Naive thymus-derived CD8-positive, alpha-beta T cell (primary cell): Measurements from ENCODE around the gene DBP. TPM values are rescaled to one million over a fixed set of nuclear protein-coding genes. Genes with fewer than 3 reads are reported as not detected.

Experiments
- ATAC-seq, 2 donors: fragments of 150-1000 bp; cut with Tn5 transposase in 1 of 2; sonication (Bioruptor Pico), chemical (Tn5 transposase) in 1 of 2; 1 replicate in 1 of 2; 2 replicates in 1 of 2; pipeline ENCODE4 v1.10.0; 2021; ENCODE audit warnings: mild to moderate bottlenecking in 2 of 2, moderate library complexity in 2 of 2
- POLR2A ChIA-PET: fragments of 350-600 bp; sonication (Branson Sonifier 250); formaldehyde crosslinking; loops from one replicate; lab custom pipeline; 2021; ENCODE audit warnings: antibody characterized with exemption; lab: Charles Lee
- DNase-seq, 10 donors: peaks; one replicate each; pipeline versions ENCODE4 v3.0.0 to v3.0.0-alpha.2; 2020 to 2022
- H3K27ac Mint-ChIP-seq, 10 donors: one replicate each; pipeline ENCODE4 v1.8.0; 2020 to 2022; ENCODE audit warnings: mild to moderate bottlenecking in 10 of 10, mixed read lengths in 10 of 10, moderate library complexity in 4 of 10, inconsistent platforms in 1 of 10
- H3K27me3 Mint-ChIP-seq, 5 donors: one replicate each; pipeline ENCODE4 v1.8.0; 2021 to 2022; ENCODE audit warnings: mixed read lengths in 5 of 5
- H3K36me3 Mint-ChIP-seq, 3 donors: one replicate each; pipeline ENCODE4 v1.8.0; 2020 to 2022; ENCODE audit warnings: mixed read lengths in 3 of 3, mild to moderate bottlenecking in 2 of 3, inconsistent platforms in 1 of 3
- H3K4me1 Mint-ChIP-seq, 4 donors: one replicate each; pipeline ENCODE4 v1.8.0; 2021 to 2022; ENCODE audit warnings: mixed read lengths in 4 of 4
- H3K4me3 Mint-ChIP-seq, 10 donors: one replicate each; pipeline ENCODE4 v1.8.0; 2020 to 2022; ENCODE audit warnings: mild to moderate bottlenecking in 10 of 10, mixed read lengths in 10 of 10, moderate library complexity in 6 of 10, inconsistent platforms in 1 of 10
- H3K9me3 Mint-ChIP-seq, 9 donors: one replicate each; pipeline ENCODE4 v1.8.0; 2020 to 2022; ENCODE audit warnings: mixed read lengths in 9 of 9, mild to moderate bottlenecking in 3 of 9, inconsistent platforms in 1 of 9, moderate library complexity in 1 of 9
- polyA plus RNA-seq, 3 donors: library from polyadenylated mRNA; unstranded; fragments of 300-500 nt; fragmentation: Illumina TruSeq; gene quantifications; one replicate each; pipeline ENCODE4 v1.2.3, GENCODE V29; 2021
- total RNA-seq, 8 experiments: library from RNA in 2 of 8; stranded (reverse) in 2 of 8; gene quantifications; one replicate each; pipeline ENCODE4 v1.2.3 and lab custom pipeline; 2021 to 2026

Gene DBP
- total and polyA plus RNA-seq, 5 experiments from 2014 or later, result 37.5 to 97.8 (median 63.1) TPM

DNA sequence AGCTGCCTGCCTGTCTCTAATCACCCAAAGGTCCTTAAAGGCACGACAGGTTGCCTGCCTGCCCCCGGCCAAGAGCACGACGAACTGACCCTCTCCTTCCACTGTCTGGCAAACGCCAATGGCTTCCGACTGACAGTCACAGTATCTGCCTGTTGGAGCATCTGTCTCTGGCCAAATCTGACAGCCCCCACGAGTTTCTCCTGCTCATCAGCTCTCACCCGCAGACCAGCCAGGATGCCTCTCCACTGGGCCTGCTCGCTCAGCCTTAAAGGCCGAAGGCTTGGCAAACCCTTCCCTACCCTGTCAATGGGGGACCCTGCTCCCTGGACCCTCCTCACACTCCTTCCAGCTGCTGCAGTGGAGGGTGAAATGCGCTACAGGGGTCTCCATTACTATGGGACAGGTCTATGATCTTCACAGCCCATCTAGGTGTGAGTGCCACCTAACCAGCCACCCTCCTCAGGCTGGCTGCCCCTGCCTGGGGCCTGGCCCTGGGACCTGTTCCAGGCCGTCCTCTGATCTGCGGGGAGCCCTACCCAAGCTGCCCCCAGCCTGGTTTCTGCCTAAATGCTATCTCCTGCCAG, 23.2 kb downstream of the DBP start:
- Mint-ChIP-seq H3K9me3 (no peaks in the 10 kb centered on the region), H3K4me1 (peaks cover 16 to 30% (median 21%) of the 10 kb centered on the region in 4 donors), H3K27me3 (no peaks in the 10 kb centered on the region), H3K36me3 (peaks cover 0 to 25% (median 15%) of the 10 kb centered on the region in 3 donors), H3K27ac (peak overlapping the region in 5 of 10 donors; percentile 11 to 69 (median 38)), H3K4me3 (peak overlapping the region in 1 of 10 donors; percentile 67)
- ATAC-seq (no peak), DNase-seq (no peak)
- POLR2A ChIA-PET, result interaction anchor here (0.5 to 1.2 kb wide), 2 partner anchors 18 to 201 kb away, joined by 3 to 6 read pairs; no protein-coding TSS in a partner anchor

DNA sequence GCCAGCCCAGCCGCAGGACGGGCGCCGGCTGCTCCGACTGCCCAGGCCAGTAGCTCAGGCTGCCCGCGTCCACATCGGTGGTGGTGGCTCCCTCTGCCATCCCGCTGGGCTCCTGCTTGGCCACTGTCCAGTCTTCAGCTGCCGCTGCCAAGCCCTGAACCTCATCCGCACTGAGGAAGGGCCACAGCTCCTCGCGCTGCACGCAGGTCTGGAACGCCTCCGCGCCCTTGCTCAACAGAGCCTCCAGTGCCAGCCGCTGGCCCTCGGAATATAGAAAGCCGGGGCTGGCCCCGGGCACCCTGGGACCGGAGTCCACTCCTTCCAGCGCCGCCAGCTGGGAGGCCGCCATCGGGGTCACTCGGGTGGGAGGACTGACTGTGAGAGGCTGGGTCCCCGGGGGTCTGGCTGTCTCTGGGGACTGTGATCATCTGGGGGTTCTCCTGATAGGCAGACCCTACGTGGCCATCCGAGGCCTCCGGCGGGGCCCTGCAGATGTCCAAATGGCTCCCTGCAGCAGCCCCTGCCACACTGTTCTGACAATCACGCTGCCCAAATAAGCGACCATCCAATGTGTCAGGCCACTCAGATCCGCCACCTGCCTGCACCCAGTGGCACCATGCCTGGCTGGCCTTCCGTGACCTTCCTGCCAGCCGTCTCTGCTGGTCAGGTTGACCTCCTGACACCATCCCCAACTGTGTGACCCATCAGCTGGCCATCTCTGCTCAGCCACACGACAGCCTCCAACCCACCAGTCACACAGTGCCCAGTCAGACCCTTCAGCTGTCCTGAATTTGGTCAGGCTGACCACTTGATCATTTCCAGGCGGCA, 23.9 kb downstream of the DBP start:
- H3K4me1 Mint-ChIP-seq, result peaks cover 14 to 28% (median 21%) of the 10 kb centered on the region in 4 donors
- no peaks in the 10 kb centered on the region for H3K27me3 Mint-ChIP-seq
- no peaks in the 10 kb centered on the region for H3K9me3 Mint-ChIP-seq
- ATAC-seq (no peak), DNase-seq (no peak)
- peak overlapping the region in 3 of 10 donors; percentile 11 to 44 (median 38) for H3K27ac Mint-ChIP-seq
- POLR2A ChIA-PET, result interaction anchor here (0.5 to 1.2 kb wide), 2 partner anchors 18 to 227 kb away, joined by 3 to 5 read pairs; no protein-coding TSS in a partner anchor
- H3K36me3 Mint-ChIP-seq, result peaks cover 0 to 25% (median 13%) of the 10 kb centered on the region in 3 donors
- no peak overlapping the region for H3K4me3 Mint-ChIP-seq

GRCh38 chr19:48611872-48612271, 25.3 kb downstream of the DBP start:
- no peak for ATAC-seq
- peak overlapping the region in 4 of 10 donors; percentile 28 to 58 (median 39) for H3K27ac Mint-ChIP-seq
- H3K4me3 Mint-ChIP-seq, result no peak overlapping the region
- peaks cover 5 to 14% (median 13%) of the 10 kb centered on the region in 4 donors for H3K4me1 Mint-ChIP-seq
- peaks cover 0 to 17% (median 8%) of the 10 kb centered on the region in 3 donors for H3K36me3 Mint-ChIP-seq
- DNase-seq, result no peak
- POLR2A ChIA-PET, result no interaction called here
- H3K9me3 Mint-ChIP-seq, result no peaks in the 10 kb centered on the region
- H3K27me3 Mint-ChIP-seq, result no peaks in the 10 kb centered on the region

- Mint-ChIP-seq H3K4me1 (peaks cover 5 to 9% (median 6%) of the 10 kb centered on the region in 4 donors), H3K36me3 (no peaks in the 10 kb centered on the region), H3K4me3 (no peak overlapping the region), H3K27ac (no peak overlapping the region), H3K9me3 (no peaks in the 10 kb centered on the region), H3K27me3 (no peaks in the 10 kb centered on the region)
- ATAC-seq, result no peak
- POLR2A ChIA-PET, result interaction anchor here (0.7 to 2.3 kb wide), 6 partner anchors 9 to 193 kb away, joined by 3 to 25 read pairs (median 6); partner anchors contain the start of genes DBP, RPL18 and SPHK2
- no peak for DNase-seq
Observed at GRCh38 chr19:48609571-48610108, 27.5 kb downstream of the DBP start.

DNA sequence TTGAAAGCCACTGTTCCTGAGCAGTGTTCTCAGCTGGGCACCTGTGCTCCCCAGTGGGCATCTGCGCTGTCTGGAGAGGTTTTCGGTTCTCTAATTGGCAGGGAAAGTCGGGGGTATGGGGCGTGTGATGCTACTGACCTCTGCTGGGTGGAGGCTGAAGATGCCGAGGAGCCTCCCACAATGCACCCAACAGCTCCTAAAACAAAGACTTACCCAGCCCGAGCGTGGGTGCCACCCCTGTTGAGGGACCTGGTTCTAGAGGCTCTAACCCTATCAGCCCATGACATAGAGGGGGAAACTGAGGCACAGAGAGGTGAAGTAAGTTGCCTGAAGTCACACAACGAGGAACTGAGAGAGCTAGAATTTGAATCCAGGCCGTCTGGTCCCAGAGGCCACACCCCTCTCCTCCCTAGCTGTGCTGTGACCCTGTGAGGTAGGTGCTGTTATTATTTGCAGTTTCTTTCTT, 28.3 kb downstream of the DBP start:
- peak overlapping the region in 7 of 10 donors; percentile 15 to 83 (median 63) for H3K27ac Mint-ChIP-seq
- peak overlapping the region in 8 of 10 donors; percentile 15 to 71 (median 40) for H3K4me3 Mint-ChIP-seq
- DNase-seq (peak in 7 of 10 donors; percentile 24 to 60 (median 46)), ATAC-seq (peak; percentile 89 to 90)
- no peaks in the 10 kb centered on the region for H3K27me3 Mint-ChIP-seq
- H3K9me3 Mint-ChIP-seq, result no peaks in the 10 kb centered on the region
- no peaks in the 10 kb centered on the region for H3K36me3 Mint-ChIP-seq
- peaks cover 5 to 7% (median 6%) of the 10 kb centered on the region in 4 donors for H3K4me1 Mint-ChIP-seq
- POLR2A ChIA-PET, result interaction anchor here (0.7 to 2.3 kb wide), 7 partner anchors 10 to 128 kb away, joined by 3 to 25 read pairs (median 6); partner anchors contain the start of genes DBP, RPL18 and SPHK2

- no peaks in the 10 kb centered on the region for H3K36me3 Mint-ChIP-seq
- peaks cover 3 to 7% (median 5%) of the 10 kb centered on the region in 4 donors for H3K4me1 Mint-ChIP-seq
- no peaks in the 10 kb centered on the region for H3K9me3 Mint-ChIP-seq
- H3K27me3 Mint-ChIP-seq, result no peaks in the 10 kb centered on the region
- ATAC-seq, result no peak
- no peak for DNase-seq
- no peak overlapping the region for H3K4me3 Mint-ChIP-seq
- no peak overlapping the region for H3K27ac Mint-ChIP-seq
- POLR2A ChIA-PET, result interaction anchor here (1.4 to 2.0 kb wide), 3 partner anchors 10 to 127 kb away, joined by 3 to 5 read pairs (median 3); partner anchors contain the start of gene SPHK2
Observed at GRCh38 chr19:48607359-48607755, 29.8 kb downstream of the DBP start.

GRCh38 chr19:48606463-48607358, 30.5 kb downstream of the DBP start, which contains the start of gene SPACA4:
SPACA4 (plus strand) TSS chr19:48606742; CDS start chr19:48606979, 237 bp downstream.
- H3K4me1 Mint-ChIP-seq, result peaks cover 3 to 7% (median 5%) of the 10 kb centered on the region in 4 donors
- ATAC-seq (no peak), DNase-seq (no peak)
- H3K27ac Mint-ChIP-seq, result peak within 1 kb of the TSS in 1 of 10 donors; percentile 2
- H3K27me3 Mint-ChIP-seq, result no peaks in the 10 kb centered on the region
- POLR2A ChIA-PET, result interaction anchor here (1.4 kb wide), 2 partner anchors 11 to 13 kb away, joined by 3 read pairs; partner anchors contain the start of gene SPHK2
- no peak within 1 kb of the TSS for H3K4me3 Mint-ChIP-seq
- H3K36me3 Mint-ChIP-seq, result no peaks in the 10 kb centered on the region
- no peaks in the 10 kb centered on the region for H3K9me3 Mint-ChIP-seq

GRCh38 chr19:48603850-48604249, 33.3 kb downstream of the DBP start:
- ATAC-seq (no peak), DNase-seq (no peak)
- no peaks in the 10 kb centered on the region for H3K9me3 Mint-ChIP-seq
- H3K27me3 Mint-ChIP-seq, result no peaks in the 10 kb centered on the region
- POLR2A ChIA-PET, result no interaction called here
- no peak overlapping the region for H3K27ac Mint-ChIP-seq
- no peak overlapping the region for H3K4me3 Mint-ChIP-seq
- H3K4me1 Mint-ChIP-seq, result peaks cover 2 to 5% (median 3%) of the 10 kb centered on the region in 4 donors
- H3K36me3 Mint-ChIP-seq, result no peaks in the 10 kb centered on the region

DNA sequence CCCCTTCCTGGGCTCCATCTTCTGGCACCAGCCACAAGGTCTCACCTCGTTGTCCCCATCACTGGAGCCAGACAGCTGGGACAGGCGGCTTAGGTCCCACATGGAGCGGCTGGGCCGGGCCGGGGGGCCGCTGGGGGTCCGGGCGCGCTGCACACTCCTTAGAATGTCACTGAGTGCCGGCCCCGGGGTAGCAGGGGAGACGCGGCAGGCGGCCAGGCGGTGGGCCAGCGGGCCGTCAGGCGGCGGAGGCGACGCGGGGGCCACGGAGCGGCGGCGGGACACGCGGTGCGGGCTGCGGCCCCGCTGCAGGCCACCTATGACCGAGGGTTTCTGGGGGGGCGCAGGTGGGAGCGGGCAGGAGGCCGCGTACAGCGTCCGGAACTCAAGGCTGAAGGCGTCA, 33.7 kb downstream of the DBP start:
- no peak overlapping the region for H3K27ac Mint-ChIP-seq
- peaks cover 0 to 2% (median 0%) of the 10 kb centered on the region in 4 donors for H3K4me1 Mint-ChIP-seq
- no peak for ATAC-seq
- H3K27me3 Mint-ChIP-seq, result peaks cover 0 to 2% (median 0%) of the 10 kb centered on the region in 5 donors
- DNase-seq, result no peak
- no peak overlapping the region for H3K4me3 Mint-ChIP-seq
- no peaks in the 10 kb centered on the region for H3K36me3 Mint-ChIP-seq
- POLR2A ChIA-PET, result no interaction called here
- H3K9me3 Mint-ChIP-seq, result no peaks in the 10 kb centered on the region

DNA sequence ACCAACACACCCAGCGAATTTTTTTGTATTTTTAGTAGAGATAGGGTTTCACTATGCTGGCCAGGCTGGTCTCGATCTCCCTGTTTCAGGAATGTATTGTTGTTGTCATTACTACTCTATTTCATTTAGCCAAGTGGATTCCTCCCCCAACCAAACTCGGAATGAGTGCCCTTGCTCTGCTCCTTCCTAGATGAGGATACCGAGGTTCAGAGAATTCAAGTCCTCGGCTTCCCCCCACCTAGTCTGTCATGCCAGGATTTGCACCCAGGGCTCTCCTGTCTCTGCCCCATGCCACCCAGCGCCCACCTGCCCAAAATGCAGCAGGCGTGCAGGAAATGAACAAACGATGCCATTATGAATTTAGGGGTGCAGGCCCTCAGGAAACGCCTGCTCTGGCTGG, 34.2 kb downstream of the DBP start:
- Mint-ChIP-seq H3K36me3 (no peaks in the 10 kb centered on the region), H3K4me1 (peaks cover 0 to 2% (median 0%) of the 10 kb centered on the region in 4 donors), H3K9me3 (no peaks in the 10 kb centered on the region), H3K27ac (peak overlapping the region in 2 of 10 donors; percentile 30 to 49), H3K27me3 (peaks cover 0 to 3% (median 0%) of the 10 kb centered on the region in 5 donors), H3K4me3 (no peak overlapping the region)
- DNase-seq (no peak), ATAC-seq (no peak)
- POLR2A ChIA-PET, result no interaction called here

GRCh38 chr19:48600679-48601417, 36.3 kb downstream of the DBP start:
- no peak for DNase-seq
- POLR2A ChIA-PET, result no interaction called here
- Mint-ChIP-seq H3K4me1 (peaks cover 0 to 7% (median 0%) of the 10 kb centered on the region in 4 donors), H3K27ac (no peak overlapping the region), H3K36me3 (no peaks in the 10 kb centered on the region), H3K4me3 (no peak overlapping the region), H3K9me3 (no peaks in the 10 kb centered on the region), H3K27me3 (peaks cover 0 to 3% (median 0%) of the 10 kb centered on the region in 5 donors)
- ATAC-seq, result no peak
